Measurements from ENCODE around the gene NUDT8.
"Not testable (repeated sequence)": the region's sequence is repeated elsewhere in the genome, so short reads cannot be mapped to it uniquely, and the experiment has no call there.

GRCh38 chr11:67660752-67661151, 31.0 kb upstream of the NUDT8 start:
- TF ChIP-seq CTCF (IDR thresholded peaks at IDR 0.05; ENCODE audit: insufficient read depth, low read depth, low read length); EZH2 (IDR thresholded peaks at IDR 0.05; ENCODE audit: insufficient read depth, low read length): not testable (repeated sequence)

All from astrocyte (in vitro differentiated cells and primary cell).